ENCODE data around the gene KRT14.

DNA sequence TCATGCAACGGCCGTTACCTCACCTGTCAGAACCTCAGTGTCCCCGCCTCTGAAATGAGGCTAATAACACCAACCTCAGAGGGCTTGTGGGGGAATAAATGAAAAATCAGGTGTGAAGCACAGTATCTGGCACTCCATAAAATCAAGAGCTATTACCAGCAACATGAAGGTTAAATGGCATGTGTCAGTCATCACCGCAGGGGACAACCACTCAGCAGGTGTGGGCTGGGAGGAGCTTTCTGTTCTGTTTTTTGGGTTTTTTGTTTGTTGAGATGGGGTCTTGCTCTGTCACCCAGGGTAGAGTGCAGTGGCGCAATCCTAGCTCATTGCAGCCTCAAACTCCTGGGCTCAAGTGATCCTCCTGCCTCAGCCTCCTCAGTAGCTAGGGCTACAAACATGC is 41.8 kb downstream of the KRT14 start:
- TF ChIP-seq, protein P1, sequence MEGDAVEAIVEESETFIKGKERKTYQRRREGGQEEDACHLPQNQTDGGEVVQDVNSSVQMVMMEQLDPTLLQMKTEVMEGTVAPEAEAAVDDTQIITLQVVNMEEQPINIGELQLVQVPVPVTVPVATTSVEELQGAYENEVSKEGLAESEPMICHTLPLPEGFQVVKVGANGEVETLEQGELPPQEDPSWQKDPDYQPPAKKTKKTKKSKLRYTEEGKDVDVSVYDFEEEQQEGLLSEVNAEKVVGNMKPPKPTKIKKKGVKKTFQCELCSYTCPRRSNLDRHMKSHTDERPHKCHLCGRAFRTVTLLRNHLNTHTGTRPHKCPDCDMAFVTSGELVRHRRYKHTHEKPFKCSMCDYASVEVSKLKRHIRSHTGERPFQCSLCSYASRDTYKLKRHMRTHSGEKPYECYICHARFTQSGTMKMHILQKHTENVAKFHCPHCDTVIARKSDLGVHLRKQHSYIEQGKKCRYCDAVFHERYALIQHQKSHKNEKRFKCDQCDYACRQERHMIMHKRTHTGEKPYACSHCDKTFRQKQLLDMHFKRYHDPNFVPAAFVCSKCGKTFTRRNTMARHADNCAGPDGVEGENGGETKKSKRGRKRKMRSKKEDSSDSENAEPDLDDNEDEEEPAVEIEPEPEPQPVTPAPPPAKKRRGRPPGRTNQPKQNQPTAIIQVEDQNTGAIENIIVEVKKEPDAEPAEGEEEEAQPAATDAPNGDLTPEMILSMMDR (conservative IDR thresholded peaks at IDR 0.05; ENCODE audit: low read depth in 2 of 2), result no peak
- no peak for TF ChIP-seq POLR2AphosphoS5 (IDR thresholded peaks at IDR 0.05; ENCODE audit: low read depth)
